ENCODE measurements around the gene RIPOR2.

- TF ChIP-seq TAF1 (IDR thresholded peaks at IDR 0.05; ENCODE audit: low read depth, low read length) (no peak), POLR2A (IDR thresholded peaks at IDR 0.05; ENCODE audit: low read depth, low read length) (no peak), POLR2AphosphoS5 (IDR thresholded peaks at IDR 0.05; ENCODE audit: low read depth, low read length) (no peak), SPI1 (IDR thresholded peaks at IDR 0.05; ENCODE audit: low read depth, low read length) (no peak)
Observed at GRCh38 chr6:24838081-24838480, 97.7 kb downstream of the RIPOR2 start.
